H9 (cell line): ENCODE results near the gene ZNF853. TPM values are rescaled to one million over a fixed set of nuclear protein-coding genes. Genes with fewer than 3 reads are reported as not detected.

ENCODE experiments used
- DNase-seq: peaks from one replicate; pipeline ENCODE4 v3.0.0-alpha.2; 2017
- H2AFZ ChIP-seq: one replicate; pipeline ENCODE4 v1.6.1; 2013; ENCODE audit warnings: mild to moderate bottlenecking, low read length, control low read depth, moderate library complexity
- H2AK5ac ChIP-seq: 2 replicates; pipeline ENCODE4 v1.6.1; 2013; ENCODE audit warnings: low read length, control low read depth, mixed read lengths; ENCODE audit not compliant: insufficient read length
- H2BK120ac ChIP-seq: one replicate; pipeline ENCODE4 v1.6.1; 2013; ENCODE audit warnings: low read depth, mild to moderate bottlenecking, low read length, control low read depth, inconsistent platforms; ENCODE audit not compliant: poor library complexity, severe bottlenecking
- H2BK12ac ChIP-seq: 2 replicates; pipeline ENCODE4 v1.6.1; 2013; ENCODE audit warnings: low read length, control low read depth, mixed read lengths, low read depth; ENCODE audit not compliant: insufficient read length
- H2BK15ac ChIP-seq: 2 replicates; pipeline ENCODE4 v1.6.1; 2013; ENCODE audit warnings: low read depth, low read length, control low read depth
- H2BK20ac ChIP-seq: one replicate; pipeline ENCODE4 v1.6.1; 2013; ENCODE audit warnings: low read depth, mild to moderate bottlenecking, low read length, control low read depth, inconsistent platforms; ENCODE audit not compliant: poor library complexity, severe bottlenecking
- H2BK5ac ChIP-seq: 2 replicates; pipeline ENCODE4 v1.6.1; 2013; ENCODE audit warnings: low read length, control low read depth, mixed read lengths; ENCODE audit not compliant: insufficient read length
- H3K14ac ChIP-seq: 2 replicates; pipeline ENCODE4 v1.6.1; 2013; ENCODE audit warnings: low read length, control low read depth; ENCODE audit not compliant: insufficient read depth
- H3K18ac ChIP-seq: 2 replicates; pipeline ENCODE4 v1.6.1; 2013; ENCODE audit warnings: low read depth, mild to moderate bottlenecking, mixed read lengths, low read length, control low read depth; ENCODE audit not compliant: insufficient read length
- H3K23ac ChIP-seq: 2 replicates; pipeline ENCODE4 v1.6.1; 2013; ENCODE audit warnings: low read length, control low read depth, mixed read lengths, low read depth; ENCODE audit not compliant: insufficient read length
- H3K23me2 ChIP-seq: 2 replicates; pipeline ENCODE4 v1.6.1; 2013; ENCODE audit warnings: low read depth, mild to moderate bottlenecking, mixed read lengths, low read length, control low read depth; ENCODE audit not compliant: insufficient read length, poor library complexity, severe bottlenecking
- H3K27ac ChIP-seq: 2 replicates; pipeline ENCODE4 v1.5.1; 2013; ENCODE audit warnings: low read length, control low read depth, mixed read lengths, low read depth; ENCODE audit not compliant: insufficient read length
- H3K27me3 ChIP-seq: 2 replicates; pipeline ENCODE4 v1.6.1; 2013; ENCODE audit warnings: low read length, control low read depth, inconsistent platforms; ENCODE audit not compliant: insufficient read depth
- H3K4ac ChIP-seq: 2 replicates; pipeline ENCODE4 v1.6.1; 2013; ENCODE audit warnings: low read depth, mild to moderate bottlenecking, control low read depth, inconsistent platforms, low read length, moderate library complexity
- H3K4me1 ChIP-seq: 2 replicates; pipeline ENCODE4 v1.6.1; 2013; ENCODE audit warnings: low read length, control low read depth, inconsistent platforms; ENCODE audit not compliant: insufficient read depth
- H3K4me2 ChIP-seq: 2 replicates; pipeline ENCODE4 v1.6.1; 2013; ENCODE audit warnings: low read length, control low read depth, mixed read lengths; ENCODE audit not compliant: insufficient read length, insufficient read depth
- H3K56ac ChIP-seq: 2 replicates; pipeline ENCODE4 v1.6.1; 2013; ENCODE audit warnings: low read depth, mild to moderate bottlenecking, mixed read lengths, low read length, control low read depth; ENCODE audit not compliant: insufficient read length
- H3K79me1 ChIP-seq: 2 replicates; pipeline ENCODE4 v1.6.1; 2013; ENCODE audit warnings: low read depth, mild to moderate bottlenecking, moderate library complexity, low read length, control low read depth, inconsistent platforms; ENCODE audit not compliant: insufficient read depth, poor library complexity, severe bottlenecking
- H3K79me2 ChIP-seq: 2 replicates; pipeline ENCODE4 v1.6.1; 2013; ENCODE audit warnings: low read length, control low read depth, inconsistent platforms; ENCODE audit not compliant: insufficient read depth
- H3K9ac ChIP-seq: 2 replicates; pipeline ENCODE4 v1.6.1; 2013; ENCODE audit warnings: low read length, control low read depth, mixed read lengths; ENCODE audit not compliant: insufficient read length; ENCODE audit errors: extremely low read depth
- H3K9me3 ChIP-seq: one replicate; pipeline ENCODE4 v1.6.1; 2013; ENCODE audit warnings: low read depth, low read length, inconsistent platforms; ENCODE audit not compliant: control insufficient read depth
- H3T11ph ChIP-seq: one replicate; pipeline ENCODE4 v1.6.1; 2013; ENCODE audit warnings: mild to moderate bottlenecking, low read length, control low read depth, inconsistent platforms
- H4K20me1 ChIP-seq: one replicate; pipeline ENCODE4 v1.6.1; 2013; ENCODE audit not compliant: control insufficient read depth, insufficient read length, insufficient read depth
- H4K5ac ChIP-seq: 2 replicates; pipeline ENCODE4 v1.6.1; 2013; ENCODE audit warnings: low read depth, mild to moderate bottlenecking, mixed read lengths, low read length, control low read depth; ENCODE audit not compliant: insufficient read length
- H4K8ac ChIP-seq: replicated peaks from 2 replicates; pipeline ENCODE4 v1.6.1; 2013; ENCODE audit warnings: low read length, control low read depth, mixed read lengths, low read depth; ENCODE audit not compliant: insufficient read length
- H4K91ac ChIP-seq: 2 replicates; pipeline ENCODE4 v1.6.1; 2013; ENCODE audit warnings: low read depth, mild to moderate bottlenecking, moderate library complexity, mixed read lengths, low read length, control low read depth; ENCODE audit not compliant: insufficient read length
- H3K27ac Mint-ChIP-seq, 3 experiments: 2 replicates in 2 of 3; 3 replicates in 1 of 3; pipeline ENCODE4 v1.8.0; 2020 to 2021; ENCODE audit warnings: mixed read lengths in 3 of 3, mild to moderate bottlenecking in 1 of 3, moderate library complexity in 1 of 3
- H3K27me3 Mint-ChIP-seq: 2 replicates; pipeline ENCODE4 v1.8.0; 2021; ENCODE audit warnings: low read depth, mild to moderate bottlenecking, moderate library complexity, mixed read lengths
- H3K36me3 Mint-ChIP-seq, 3 experiments: 2 replicates in 2 of 3; 3 replicates in 1 of 3; pipeline ENCODE4 v1.8.0; 2020 to 2021; ENCODE audit warnings: low read depth in 3 of 3, mixed read lengths in 3 of 3; ENCODE audit not compliant: insufficient read depth in 1 of 3
- H3K4me1 Mint-ChIP-seq, 2 experiments: 2 replicates each; pipeline ENCODE4 v1.8.0; 2020; ENCODE audit warnings: mixed read lengths in 2 of 2
- H3K4me3 Mint-ChIP-seq, 2 experiments: 2 replicates in 1 of 2; 3 replicates in 1 of 2; pipeline ENCODE4 v1.8.0; 2020 to 2021; ENCODE audit warnings: mild to moderate bottlenecking in 2 of 2, mixed read lengths in 2 of 2, moderate library complexity in 1 of 2
- H3K9me3 Mint-ChIP-seq, 2 experiments: 2 replicates in 1 of 2; 3 replicates in 1 of 2; pipeline ENCODE4 v1.8.0; 2020; ENCODE audit warnings: mild to moderate bottlenecking in 2 of 2, mixed read lengths in 2 of 2, moderate library complexity in 1 of 2
- WGBS: extraction: QIAGEN DNeasy Blood & Tissue Kit; methylation state at CpG from one replicate; pipeline ENCODE4 v1.1.7; 2013; ENCODE audit warnings: missing lambda C conversion rate, low lambda C conversion rate, mixed read lengths; ENCODE audit not compliant: insufficient read length; ENCODE audit errors: extremely low coverage; 5-methylcytosine and 5-hydroxymethylcytosine counted together
- total RNA-seq: library from RNA; stranded (reverse); gene quantifications from 2 replicates; pipeline ENCODE4 v1.2.1, GENCODE V29; 2021
- TF ChIP-seq, protein P1 (sequence below): fragments of 200-600 bp; sonication (generic); conservative IDR thresholded peaks from 3 replicates; pipeline ENCODE4 v1.8.0; 2021; ENCODE audit warnings: antibody characterized with exemption, mild to moderate bottlenecking

Gene ZNF853
- total RNA-seq, 1 experiment from 2014 or later, result 9.6 TPM

DNA sequence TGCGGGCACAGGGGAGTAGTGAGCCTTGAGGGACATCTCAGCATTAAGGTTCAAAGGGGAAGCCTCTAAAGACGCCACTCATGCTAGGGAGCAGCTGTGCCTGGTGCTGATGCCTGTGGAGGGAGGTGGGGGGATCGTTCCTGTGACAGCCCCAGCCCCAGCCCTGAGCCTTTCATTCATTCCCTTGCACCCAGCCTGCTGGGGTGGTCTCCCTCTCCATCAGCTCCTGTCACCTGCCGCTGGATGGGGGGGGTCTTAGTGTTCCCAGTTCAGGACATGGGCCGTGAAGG, 33.4 kb downstream of the ZNF853 start:
- TF ChIP-seq, protein P1, sequence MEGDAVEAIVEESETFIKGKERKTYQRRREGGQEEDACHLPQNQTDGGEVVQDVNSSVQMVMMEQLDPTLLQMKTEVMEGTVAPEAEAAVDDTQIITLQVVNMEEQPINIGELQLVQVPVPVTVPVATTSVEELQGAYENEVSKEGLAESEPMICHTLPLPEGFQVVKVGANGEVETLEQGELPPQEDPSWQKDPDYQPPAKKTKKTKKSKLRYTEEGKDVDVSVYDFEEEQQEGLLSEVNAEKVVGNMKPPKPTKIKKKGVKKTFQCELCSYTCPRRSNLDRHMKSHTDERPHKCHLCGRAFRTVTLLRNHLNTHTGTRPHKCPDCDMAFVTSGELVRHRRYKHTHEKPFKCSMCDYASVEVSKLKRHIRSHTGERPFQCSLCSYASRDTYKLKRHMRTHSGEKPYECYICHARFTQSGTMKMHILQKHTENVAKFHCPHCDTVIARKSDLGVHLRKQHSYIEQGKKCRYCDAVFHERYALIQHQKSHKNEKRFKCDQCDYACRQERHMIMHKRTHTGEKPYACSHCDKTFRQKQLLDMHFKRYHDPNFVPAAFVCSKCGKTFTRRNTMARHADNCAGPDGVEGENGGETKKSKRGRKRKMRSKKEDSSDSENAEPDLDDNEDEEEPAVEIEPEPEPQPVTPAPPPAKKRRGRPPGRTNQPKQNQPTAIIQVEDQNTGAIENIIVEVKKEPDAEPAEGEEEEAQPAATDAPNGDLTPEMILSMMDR, result no peak
- Histone ChIP-seq H3K27me3 (no peaks in the 10 kb centered on the region), H3K23me2 (no peaks in the 10 kb centered on the region), H3K4me2 (no peak overlapping the region), H3K18ac (no peak overlapping the region), H4K91ac (no peak overlapping the region), H3K56ac (no peak overlapping the region), H3T11ph (no peak overlapping the region), H3K23ac (no peak overlapping the region), H2BK12ac (no peak overlapping the region), H4K5ac (no peak overlapping the region), H4K8ac (no peak overlapping the region), H3K9ac (no peak overlapping the region), H4K20me1 (no peaks in the 10 kb centered on the region), H3K27ac (no peak overlapping the region), H2AK5ac (no peak overlapping the region), H2AFZ (no peak overlapping the region), H2BK120ac (no peak overlapping the region), H2BK20ac (no peak overlapping the region), H3K79me1 (no peaks in the 10 kb centered on the region), H2BK15ac (no peak overlapping the region), H3K4me1 (no peaks in the 10 kb centered on the region), H2BK5ac (no peak overlapping the region), H3K9me3 (no peaks in the 10 kb centered on the region), H3K79me2 (no peaks in the 10 kb centered on the region), H3K4ac (no peak overlapping the region), H3K14ac (no peak overlapping the region)
- Mint-ChIP-seq H3K36me3 (peaks cover 9 to 30% (median 18%) of the 10 kb centered on the region in 3 experiments), H3K4me1 (no peaks in the 10 kb centered on the region), H3K27ac (no peak overlapping the region), H3K4me3 (no peak overlapping the region), H3K9me3 (peaks cover 0 to 4% of the 10 kb centered on the region in 2 experiments; a peak in 1 of 5 replicates), H3K27me3 (no peaks in the 10 kb centered on the region)
- DNase-seq, result no peak
- WGBS, result no CpG with 5 or more reads among the region's 5 CpGs
